BE2C (cell line): Measurements from ENCODE around the gene GET4.
A peak's percentile ranks its signal among the peaks of the same experiment; 100 is the strongest.

Experiments used
- DNase-seq: peaks from one replicate; pipeline ENCODE4 v3.0.0-alpha.2; 2020
- H3K27me3 ChIP-seq: fragments of 250-450 bp; sonication (Bioruptor Pico); 2 replicates; pipeline ENCODE4 v1.5.1; 2020; ENCODE audit warnings: mild to moderate bottlenecking
- H3K36me3 ChIP-seq: fragments of 250-450 bp; sonication (Bioruptor Pico); 2 replicates; pipeline ENCODE4 v1.5.1; 2020; ENCODE audit warnings: mild to moderate bottlenecking
- H3K4me1 ChIP-seq: fragments of 250-450 bp; sonication (Bioruptor Pico); 2 replicates; pipeline ENCODE4 v1.5.1; 2020
- H3K4me3 ChIP-seq: 2 replicates; pipeline ENCODE4 v1.5.1; 2011; ENCODE audit warnings: low read depth, low read length
- H3K9me3 ChIP-seq: fragments of 250-450 bp; sonication (Bioruptor Pico); 2 replicates; pipeline ENCODE4 v1.5.1; 2020
- CTCF ChIP-seq: IDR thresholded peaks from 2 replicates; pipeline ENCODE4 v1.5.1; 2012; ENCODE audit warnings: mild to moderate bottlenecking, low read depth, low read length

GET4 gene

GRCh38 chr7:885893-886625 is 9.7 kb downstream of the GET4 start:
- no peaks in the 10 kb centered on the region for H3K9me3 ChIP-seq
- TF ChIP-seq CTCF, result no peak
- H3K4me1 ChIP-seq, result no peaks in the 10 kb centered on the region
- H3K36me3 ChIP-seq, result peaks cover 46% of the 10 kb centered on the region
- no peaks in the 10 kb centered on the region for H3K27me3 ChIP-seq
- no peak for DNase-seq
- no peak overlapping the region for H3K4me3 ChIP-seq

- Histone ChIP-seq H3K27me3 (no peaks in the 10 kb centered on the region), H3K4me1 (no peaks in the 10 kb centered on the region), H3K9me3 (no peaks in the 10 kb centered on the region), H3K36me3 (peaks cover 53% of the 10 kb centered on the region), H3K4me3 (no peak overlapping the region)
- no peak for DNase-seq
- no peak for TF ChIP-seq CTCF
These were observed 10.5 kb downstream of the GET4 start for GRCh38 chr7:886626-887487.

- H3K36me3 ChIP-seq, result peaks cover 55% of the 10 kb centered on the region
- TF ChIP-seq CTCF, result no peak
- no peak overlapping the region for H3K4me3 ChIP-seq
These were observed 11.1 kb downstream of the GET4 start for GRCh38 chr7:887488-887820.

GRCh38 chr7:888081-889024 is 12.0 kb downstream of the GET4 start:
- Histone ChIP-seq H3K9me3 (no peaks in the 10 kb centered on the region), H3K36me3 (peaks cover 59% of the 10 kb centered on the region), H3K4me3 (no peak overlapping the region), H3K4me1 (no peaks in the 10 kb centered on the region), H3K27me3 (no peaks in the 10 kb centered on the region)
- DNase-seq, result peak; percentile 7
- TF ChIP-seq CTCF, result no peak

More at GRCh38 chr7:887488-887820, 11.1 kb downstream of the GET4 start:
- Histone ChIP-seq H3K27me3 (no peaks in the 10 kb centered on the region), H3K9me3 (no peaks in the 10 kb centered on the region), H3K4me1 (no peaks in the 10 kb centered on the region)
- no peak for DNase-seq

- H3K27me3 ChIP-seq, result no peaks in the 10 kb centered on the region
- no peak for DNase-seq
- peaks cover 63% of the 10 kb centered on the region for H3K36me3 ChIP-seq
- TF ChIP-seq CTCF, result no peak
- no peak overlapping the region for H3K4me3 ChIP-seq
- H3K4me1 ChIP-seq, result no peaks in the 10 kb centered on the region
- no peaks in the 10 kb centered on the region for H3K9me3 ChIP-seq
These were observed 12.7 kb downstream of the GET4 start for GRCh38 chr7:889025-889390.
